Mucosa of stomach (tissue), 1 donor: Measurements from ENCODE around the gene SPSB4.

Experiments
- H3K27me3 ChIP-seq: one replicate; pipeline ENCODE4 v1.7.0; 2013; ENCODE audit warnings: mild to moderate bottlenecking, low read length; ENCODE audit not compliant: control insufficient read depth, insufficient read depth
- H3K36me3 ChIP-seq: one replicate; pipeline ENCODE4 v1.7.0; 2013; ENCODE audit warnings: low read length; ENCODE audit not compliant: control insufficient read depth, insufficient read depth
- H3K4me1 ChIP-seq: one replicate; pipeline ENCODE4 v1.7.0; 2013; ENCODE audit warnings: mild to moderate bottlenecking, low read length; ENCODE audit not compliant: control insufficient read depth, insufficient read depth
- H3K4me3 ChIP-seq: one replicate; pipeline ENCODE4 v1.7.0; 2013; ENCODE audit warnings: low read length
- H3K9ac ChIP-seq: one replicate; pipeline ENCODE4 v1.7.0; 2013; ENCODE audit warnings: mild to moderate bottlenecking, low read length, moderate library complexity
- H3K9me3 ChIP-seq: one replicate; pipeline ENCODE4 v1.7.0; 2013; ENCODE audit warnings: mild to moderate bottlenecking, low read length, moderate library complexity; ENCODE audit not compliant: control insufficient read depth
- donor health status: Pancreatic carcinoma.

SPSB4 gene

DNA sequence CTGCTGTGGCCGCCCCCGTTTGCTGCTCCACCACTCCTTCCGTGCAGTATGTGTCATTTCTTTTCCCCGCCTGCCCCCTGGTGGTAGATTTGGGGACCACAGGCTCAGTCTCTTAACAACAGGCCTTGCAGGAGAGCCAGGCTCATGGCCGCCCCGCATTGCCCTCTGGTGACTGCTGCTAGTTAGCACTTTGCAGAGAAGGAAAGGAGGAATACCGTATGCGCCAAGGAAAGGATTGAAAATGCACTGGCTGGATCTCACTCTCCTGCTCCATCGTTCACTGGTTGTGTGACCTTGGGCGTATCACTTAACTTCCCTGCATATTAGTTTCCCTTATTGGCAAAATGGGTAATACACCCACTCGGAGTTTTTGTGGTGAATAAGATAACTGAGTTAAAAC lies 141.2 kb downstream of the SPSB4 start:
- no peaks in the 10 kb centered on the region for H3K4me1 ChIP-seq
- H3K9ac ChIP-seq, result no peak overlapping the region
- no peak overlapping the region for H3K4me3 ChIP-seq
- no peaks in the 10 kb centered on the region for H3K36me3 ChIP-seq
- H3K9me3 ChIP-seq, result no peaks in the 10 kb centered on the region
- H3K27me3 ChIP-seq, result peaks cover 12% of the 10 kb centered on the region

DNA sequence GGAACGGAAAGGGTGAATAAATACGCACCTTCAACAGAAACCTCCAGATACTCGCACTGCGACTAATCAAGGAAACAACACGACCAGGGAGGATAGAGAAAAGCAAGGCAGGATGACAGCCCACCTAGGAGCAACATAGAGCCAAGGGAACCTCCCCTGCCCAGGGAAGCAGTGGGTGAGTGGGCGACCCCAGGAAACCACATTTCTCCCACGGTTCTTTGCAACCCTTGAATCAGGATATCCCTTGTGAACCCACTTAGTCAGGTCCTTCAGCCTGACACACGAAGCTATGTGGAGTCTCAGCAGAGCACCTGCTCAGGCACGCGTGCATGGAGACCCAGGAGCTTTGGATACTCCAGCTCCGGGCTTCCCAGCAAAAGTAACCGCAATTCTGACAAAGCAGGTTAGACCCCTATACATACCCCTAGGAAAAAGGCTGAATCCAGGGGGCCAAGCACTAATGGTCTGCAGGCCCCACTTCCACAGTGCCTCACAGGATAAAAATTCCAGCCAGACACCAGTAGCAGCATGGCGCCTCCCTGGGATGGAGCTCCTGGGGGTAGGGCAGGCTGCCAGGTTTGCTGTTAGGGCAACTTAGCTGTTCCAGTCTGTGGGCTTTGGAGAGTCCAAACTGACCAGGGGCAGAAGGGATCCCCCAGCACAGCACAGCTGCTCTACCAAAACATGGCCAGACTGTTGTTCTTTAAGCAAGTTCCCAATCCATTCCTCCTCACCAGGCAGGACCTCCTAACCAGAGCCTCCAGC lies 142.1 kb downstream of the SPSB4 start:
- no peaks in the 10 kb centered on the region for H3K9me3 ChIP-seq
- H3K9ac ChIP-seq, result no peak overlapping the region
- no peaks in the 10 kb centered on the region for H3K4me1 ChIP-seq
- no peak overlapping the region for H3K4me3 ChIP-seq
- H3K27me3 ChIP-seq, result peaks cover 12% of the 10 kb centered on the region
- H3K36me3 ChIP-seq, result no peaks in the 10 kb centered on the region
